Embryonic facial prominence (tissue), 1 donor: Measurements from ENCODE around the gene AMELX.

Source experiments
- DNase-seq: peaks from one replicate; pipeline ENCODE4 v3.0.0-alpha.2; 2016; ENCODE audit errors: extremely low spot score

Gene AMELX

GRCh38 chrX:11293113-11293512 lies at the start of gene AMELX:
Gene AMELX, plus strand, starts transcription at chrX:11293413. Its CDS starts 1,376 bp downstream, at chrX:11294789.
- no peak for DNase-seq

- DNase-seq: no peak
Measured at GRCh38 chrX:11244636-11245035, 48.6 kb upstream of the AMELX start.

- no peak for DNase-seq
Measured at GRCh38 chrX:11254417-11255109, 38.6 kb upstream of the AMELX start.

- no peak for DNase-seq
Measured at GRCh38 chrX:11257290-11257689, 35.9 kb upstream of the AMELX start.

GRCh38 chrX:11257711-11258110 lies 35.5 kb upstream of the AMELX start:
- DNase-seq: no peak

GRCh38 chrX:11259437-11259836 lies 33.8 kb upstream of the AMELX start:
- DNase-seq: no peak

- DNase-seq: no peak
Measured at GRCh38 chrX:11261260-11261659, 32.0 kb upstream of the AMELX start.

GRCh38 chrX:11264925-11265324 lies 28.3 kb upstream of the AMELX start:
- DNase-seq: no peak

- DNase-seq: no peak
Measured at GRCh38 chrX:11265352-11265751, 27.9 kb upstream of the AMELX start.

GRCh38 chrX:11266573-11267003 lies 26.6 kb upstream of the AMELX start:
- no peak for DNase-seq

- DNase-seq: no peak
Measured at GRCh38 chrX:11267425-11267824, 25.8 kb upstream of the AMELX start.

GRCh38 chrX:11269006-11269405 lies 24.2 kb upstream of the AMELX start:
- no peak for DNase-seq

GRCh38 chrX:11269996-11270395 lies 23.2 kb upstream of the AMELX start:
- no peak for DNase-seq

GRCh38 chrX:11272290-11272689 lies 20.9 kb upstream of the AMELX start:
- DNase-seq: no peak

- DNase-seq: no peak
Measured at GRCh38 chrX:11272863-11273262, 20.4 kb upstream of the AMELX start.

- no peak for DNase-seq
Measured at GRCh38 chrX:11273544-11273943, 19.7 kb upstream of the AMELX start.

GRCh38 chrX:11282043-11282442 lies 11.2 kb upstream of the AMELX start:
- DNase-seq: no peak

- peak; percentile 10 for DNase-seq
Measured at GRCh38 chrX:11285651-11286050, 7.6 kb upstream of the AMELX start.

GRCh38 chrX:11287505-11287904 lies 5.7 kb upstream of the AMELX start:
- DNase-seq: no peak

- DNase-seq: no peak
Measured at GRCh38 chrX:11290416-11291102, 2.7 kb upstream of the AMELX start.

GRCh38 chrX:11296051-11296450 lies 2.8 kb downstream of the AMELX start:
- no peak for DNase-seq

- no peak for DNase-seq
Measured at GRCh38 chrX:11298600-11298999, 5.4 kb downstream of the AMELX start.

GRCh38 chrX:11304829-11305228 lies 11.6 kb downstream of the AMELX start:
- DNase-seq: no peak
